LNCAP (cell line): ENCODE measurements around the gene KRTAP5-8.

Experiments
- CTCF ChIP-seq: fragments of 450-650 bp; IDR thresholded peaks from 2 replicates; pipeline ENCODE4 v1.5.1; 2017; ENCODE audit warnings: mild to moderate bottlenecking

KRTAP5-8 gene

DNA sequence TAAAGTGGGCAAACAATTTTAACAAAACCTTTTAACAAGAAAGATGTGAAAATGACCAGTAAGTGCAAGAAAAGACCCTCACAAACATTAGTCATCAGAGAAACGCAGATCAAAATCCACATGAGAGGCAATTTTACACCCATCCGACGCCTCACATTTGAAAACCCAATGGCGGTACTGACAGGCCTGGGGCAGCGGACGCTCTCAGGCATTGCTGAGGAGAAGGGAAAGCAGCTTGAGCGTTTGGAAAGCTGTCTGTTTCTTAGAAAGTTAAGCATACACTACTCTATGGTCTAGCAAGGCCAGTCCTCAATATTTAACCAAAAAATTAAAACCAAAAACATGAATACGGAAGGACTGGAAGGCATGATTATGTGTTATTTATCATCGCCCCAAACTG lies 2.0 kb upstream of the KRTAP5-8 start:
- TF ChIP-seq CTCF, result no peak

DNA sequence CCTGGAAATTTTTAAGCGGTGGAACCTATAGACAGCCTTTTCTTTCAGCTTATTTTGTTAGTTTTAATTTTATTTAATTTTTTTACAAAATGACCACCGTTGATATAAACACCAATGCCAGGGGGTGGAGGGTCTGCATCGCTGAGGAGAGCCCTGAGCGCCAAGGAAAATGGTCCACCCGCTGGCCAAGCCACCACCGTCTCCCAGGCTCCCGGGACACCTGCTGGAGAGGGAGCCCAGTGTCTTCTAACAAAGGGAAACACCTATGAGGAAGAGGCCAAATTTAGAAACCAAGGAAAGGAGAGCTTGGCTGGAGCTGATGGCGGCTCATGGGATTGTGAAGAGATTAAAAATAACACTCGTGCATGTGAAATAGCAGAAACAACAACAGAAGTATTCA lies 288 bp upstream of the KRTAP5-8 start:
- TF ChIP-seq CTCF, result no peak

GRCh38 chr11:71538666-71538990 lies 803 bp downstream of the KRTAP5-8 start:
- TF ChIP-seq CTCF, result no peak

GRCh38 chr11:71539017-71539416 lies 1.2 kb downstream of the KRTAP5-8 start:
- TF ChIP-seq CTCF, result no peak

GRCh38 chr11:71542382-71542781 lies 4.6 kb downstream of the KRTAP5-8 start:
- TF ChIP-seq CTCF, result no peak

GRCh38 chr11:71542879-71543777 lies 5.3 kb downstream of the KRTAP5-8 start:
- TF ChIP-seq CTCF, result no peak

DNA sequence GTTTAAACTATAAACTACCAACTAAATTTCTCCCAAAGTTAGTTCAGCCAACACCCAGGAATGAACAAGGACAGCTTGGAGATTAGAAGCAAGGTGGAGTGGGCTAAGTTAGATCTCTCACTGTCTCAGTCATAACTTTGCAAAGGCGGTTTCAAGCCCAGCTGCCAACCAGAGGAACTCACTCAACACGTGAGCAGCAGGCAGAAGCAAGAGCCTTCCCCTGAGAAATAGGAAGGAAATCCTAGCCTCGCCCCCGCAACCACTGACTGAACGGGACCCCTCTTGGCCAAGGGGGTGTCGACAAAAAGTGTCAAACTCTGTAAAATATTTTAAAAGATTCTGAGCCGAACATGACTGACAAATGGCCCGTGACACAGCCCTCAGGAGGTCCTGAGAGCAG lies 6.0 kb downstream of the KRTAP5-8 start:
- TF ChIP-seq CTCF, result no peak
